Testis (tissue), 3 donors: ENCODE data around the gene RAPGEF4. TPM values are rescaled to one million over a fixed set of nuclear protein-coding genes. Genes with fewer than 3 reads are reported as not detected.
A peak's percentile ranks its signal among the peaks of the same experiment; 100 is the strongest.

Experiments used
- DNase-seq: peaks from one replicate; pipeline ENCODE4 v3.0.0-alpha.2; 2019
- H3K27ac ChIP-seq, 2 donors: fragments of 200-600 bp; sonication (generic); one replicate each; pipeline ENCODE4 v1.5.1; 2019
- H3K27me3 ChIP-seq: fragments of 200-600 bp; sonication (generic); one replicate; pipeline ENCODE4 v1.5.1; 2019
- H3K36me3 ChIP-seq: fragments of 200-600 bp; sonication (generic); one replicate; pipeline ENCODE4 v1.5.1; 2017; ENCODE audit warnings: low read depth; ENCODE audit errors: missing control alignments
- H3K4me1 ChIP-seq: fragments of 200-600 bp; sonication (generic); one replicate; pipeline ENCODE4 v1.5.1; 2019
- H3K4me3 ChIP-seq, 2 donors: fragments of 200-600 bp; sonication (generic); one replicate each; pipeline ENCODE4 v1.5.1; 2017 to 2019
- H3K9me3 ChIP-seq: fragments of 200-600 bp; sonication (generic); one replicate; pipeline ENCODE4 v1.5.1; 2017
- POLR2A ChIP-seq: fragments of 450-650 bp; IDR thresholded peaks from one replicate; pipeline ENCODE4 v1.6.1; 2017; ENCODE audit warnings: antibody characterized with exemption, mild to moderate bottlenecking, moderate library complexity
- WGBS, 2 donors: methylation state at CpG; one replicate each; pipeline ENCODE4 v1.1.5; 2018; 5-methylcytosine and 5-hydroxymethylcytosine counted together
- intact Hi-C: fragments of 100-400 bp; cut with DNase I; formaldehyde crosslinking; loops from one replicate; pipeline ENCODE4 v1.15.1; 2023; ENCODE audit warnings: low total_unique reads
- polyA plus RNA-seq: library from polyadenylated mRNA; stranded (reverse); fragments of 350-450 nt; fragmentation: Illumina TruSeq; extraction: RNeasy Lipid Tissue Mini Kit (QIAGEN cat#74804); gene quantifications from one replicate; pipeline ENCODE4 v1.2.3, GENCODE V29; 2014; ENCODE audit warnings: low read depth, low replicate concordance; ENCODE audit not compliant: insufficient read depth
- total RNA-seq, 2 donors: library from RNA; depleted of rRNA; stranded (reverse); fragments of >200 nt; gene quantifications; one replicate each; pipeline ENCODE4 v1.2.3, GENCODE V29; 2016
- TF ChIP-seq, protein P1 (sequence below), 3 experiments: fragments of 450-650 bp in 2 of 3; fragments of 200-600 bp in 1 of 3; sonication (generic) in 1 of 3; IDR thresholded peaks; one replicate each; pipeline ENCODE4 v1.5.1; 2016 to 2019; ENCODE audit warnings: antibody characterized with exemption in 3 of 3, mild to moderate bottlenecking in 2 of 3, moderate library complexity in 1 of 3

The RAPGEF4 gene
- total and polyA plus RNA-seq, 3 donors from 2014 or later = 14.3 to 42.6 (median 22.5) TPM

DNA sequence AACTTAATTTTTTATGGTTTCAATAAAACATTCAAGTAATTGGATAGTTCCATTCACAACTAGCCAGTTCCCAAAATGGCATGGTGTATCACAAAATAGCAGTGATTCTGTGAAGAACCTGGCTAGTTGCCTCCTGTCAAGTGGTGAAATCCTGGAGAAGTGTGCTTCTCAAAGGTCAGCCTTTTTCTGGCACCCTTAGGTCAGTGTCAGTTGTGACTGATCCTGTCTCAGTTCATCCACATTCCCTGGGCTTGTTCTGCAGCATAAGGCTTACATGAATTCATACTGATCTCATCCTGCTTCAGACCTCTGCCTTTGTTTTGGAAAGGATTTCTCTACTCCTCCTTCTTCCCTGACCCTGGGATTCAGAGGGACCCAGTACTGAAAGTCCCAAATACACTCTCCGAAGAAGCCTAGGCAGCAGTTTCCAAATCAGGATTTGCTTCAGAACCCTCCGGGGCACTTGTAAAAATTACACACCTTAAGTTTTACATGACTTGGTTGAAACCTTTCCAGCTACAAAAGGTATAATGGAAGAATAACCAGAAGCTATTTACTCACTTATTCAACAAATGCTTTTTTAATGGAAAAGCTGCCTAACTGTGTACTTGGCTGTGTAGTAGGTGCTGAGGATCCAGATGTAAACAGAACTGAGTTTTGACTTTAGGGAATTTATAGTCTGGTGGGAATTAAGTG, 351.0 kb downstream of the RAPGEF4 start:
- TF ChIP-seq, protein P1, sequence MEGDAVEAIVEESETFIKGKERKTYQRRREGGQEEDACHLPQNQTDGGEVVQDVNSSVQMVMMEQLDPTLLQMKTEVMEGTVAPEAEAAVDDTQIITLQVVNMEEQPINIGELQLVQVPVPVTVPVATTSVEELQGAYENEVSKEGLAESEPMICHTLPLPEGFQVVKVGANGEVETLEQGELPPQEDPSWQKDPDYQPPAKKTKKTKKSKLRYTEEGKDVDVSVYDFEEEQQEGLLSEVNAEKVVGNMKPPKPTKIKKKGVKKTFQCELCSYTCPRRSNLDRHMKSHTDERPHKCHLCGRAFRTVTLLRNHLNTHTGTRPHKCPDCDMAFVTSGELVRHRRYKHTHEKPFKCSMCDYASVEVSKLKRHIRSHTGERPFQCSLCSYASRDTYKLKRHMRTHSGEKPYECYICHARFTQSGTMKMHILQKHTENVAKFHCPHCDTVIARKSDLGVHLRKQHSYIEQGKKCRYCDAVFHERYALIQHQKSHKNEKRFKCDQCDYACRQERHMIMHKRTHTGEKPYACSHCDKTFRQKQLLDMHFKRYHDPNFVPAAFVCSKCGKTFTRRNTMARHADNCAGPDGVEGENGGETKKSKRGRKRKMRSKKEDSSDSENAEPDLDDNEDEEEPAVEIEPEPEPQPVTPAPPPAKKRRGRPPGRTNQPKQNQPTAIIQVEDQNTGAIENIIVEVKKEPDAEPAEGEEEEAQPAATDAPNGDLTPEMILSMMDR (IDR thresholded peaks at IDR 0.05) = no peak
- TF ChIP-seq POLR2A = no peak
- H3K36me3 ChIP-seq = no peaks in the 10 kb centered on the region
- intact Hi-C loops = no loop called here
- H3K27ac ChIP-seq = peak overlapping the region; percentile 15 to 63
- H3K4me3 ChIP-seq = no peak overlapping the region
- WGBS, 2 donors = 50 to 55% methylated on average over 2 of the region's 2 CpGs
- no peak for DNase-seq
- no peaks in the 10 kb centered on the region for H3K9me3 ChIP-seq
- H3K27me3 ChIP-seq = no peaks in the 10 kb centered on the region
- H3K4me1 ChIP-seq = peaks cover 26% of the 10 kb centered on the region

DNA sequence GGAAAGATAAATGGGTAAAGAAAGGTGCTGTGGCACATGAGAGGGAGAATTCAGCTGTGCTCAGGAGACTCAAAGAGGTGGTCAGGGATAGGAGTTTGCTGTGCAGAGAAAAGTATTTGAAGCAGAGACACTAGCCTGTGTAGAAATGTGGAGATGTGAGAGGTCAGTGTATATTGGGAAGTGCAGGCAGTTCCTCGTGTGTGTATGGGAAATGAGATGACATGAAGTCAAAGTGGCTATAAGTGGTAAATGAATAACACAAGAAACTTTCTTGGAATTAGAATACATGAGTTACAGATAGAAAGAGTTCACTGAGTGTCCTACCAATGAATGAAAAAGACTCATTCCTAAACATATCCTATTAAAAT, 351.6 kb downstream of the RAPGEF4 start:
- TF ChIP-seq, protein P1 (IDR thresholded peaks at IDR 0.05) = no peak
- no peak for TF ChIP-seq POLR2A
- Histone ChIP-seq H3K4me3 (no peak overlapping the region), H3K9me3 (no peaks in the 10 kb centered on the region), H3K36me3 (no peaks in the 10 kb centered on the region), H3K4me1 (peaks cover 31% of the 10 kb centered on the region), H3K27ac (peak overlapping the region; percentile 15 to 63), H3K27me3 (no peaks in the 10 kb centered on the region)
- intact Hi-C loops = no loop called here
- 50 to 58% methylated on average over 1 of the region's 1 CpG for WGBS, 2 donors
- no peak for DNase-seq

DNA sequence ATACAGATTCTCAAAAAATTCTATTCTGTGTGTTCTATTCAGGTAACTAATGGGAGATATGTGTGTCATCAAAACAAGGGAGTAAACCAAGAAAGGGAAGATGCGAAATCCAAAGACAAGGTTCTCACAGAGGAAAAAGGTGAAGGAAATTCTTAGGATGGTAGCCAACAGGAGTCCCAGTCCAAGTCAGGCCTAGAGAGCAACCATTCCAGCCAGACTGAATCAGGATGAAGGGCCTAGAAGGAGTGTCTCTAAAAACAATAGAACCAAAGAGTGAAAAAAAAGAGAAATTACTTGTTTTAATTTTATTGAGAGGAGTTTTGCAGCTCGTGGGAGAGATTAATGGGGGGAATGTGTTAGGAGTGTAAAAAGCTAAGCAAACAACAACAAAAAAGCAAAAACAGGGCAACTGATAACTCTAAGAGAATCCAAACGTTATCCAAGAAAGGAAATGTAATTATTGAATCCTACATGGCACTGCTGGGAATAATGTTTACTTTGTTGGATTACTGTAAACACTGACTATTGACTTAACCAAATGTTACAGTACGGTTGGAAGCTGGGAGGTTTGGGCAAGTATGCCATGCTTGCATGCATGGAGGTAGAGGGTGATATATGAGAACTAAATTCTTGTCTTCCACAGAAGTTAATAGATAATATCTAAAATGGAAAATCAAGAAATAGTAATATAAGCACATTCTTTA, 352.3 kb downstream of the RAPGEF4 start:
- WGBS, 2 donors = 79 to 83% methylated on average over 4 of the region's 4 CpGs
- no peak for DNase-seq
- Histone ChIP-seq H3K27me3 (no peaks in the 10 kb centered on the region), H3K4me3 (no peak overlapping the region), H3K9me3 (no peaks in the 10 kb centered on the region), H3K27ac (no peak overlapping the region), H3K4me1 (peaks cover 28% of the 10 kb centered on the region), H3K36me3 (no peaks in the 10 kb centered on the region)
- intact Hi-C loops = no loop called here
- TF ChIP-seq, protein P1 (IDR thresholded peaks at IDR 0.05) = no peak
- no peak for TF ChIP-seq POLR2A

DNA sequence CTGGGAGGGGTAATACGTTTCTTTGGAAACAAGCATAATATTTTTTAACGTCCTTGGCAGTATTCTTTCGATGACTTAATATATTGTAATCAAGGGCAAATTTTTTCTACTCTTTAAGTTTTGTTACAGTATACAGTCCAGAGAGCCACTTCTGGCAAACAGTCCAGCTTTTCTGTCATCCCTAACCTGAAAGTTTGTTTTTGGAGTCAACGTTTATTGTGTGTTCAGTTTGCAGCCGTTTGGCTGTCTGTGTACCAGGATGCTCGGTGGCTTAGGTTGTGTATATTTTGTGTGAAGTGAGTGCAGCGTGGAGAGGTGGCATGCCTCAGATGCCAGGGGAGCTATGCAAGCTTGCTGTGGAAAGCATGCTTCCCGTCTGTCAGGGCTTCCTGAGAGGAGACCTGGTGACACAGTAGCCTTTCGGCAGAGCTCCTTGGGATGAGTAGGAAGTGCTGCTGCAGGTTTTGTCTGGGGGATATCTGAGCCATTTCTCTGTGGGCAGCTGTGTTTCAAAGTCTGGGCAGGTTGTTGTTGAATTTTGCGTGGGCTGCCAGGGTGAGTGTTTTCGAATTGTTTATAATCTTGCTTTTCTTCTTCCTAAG, 354.7 kb downstream of the RAPGEF4 start:
- peaks cover 21% of the 10 kb centered on the region for H3K4me1 ChIP-seq
- H3K36me3 ChIP-seq = no peaks in the 10 kb centered on the region
- TF ChIP-seq, protein P1 (IDR thresholded peaks at IDR 0.05) = no peak
- TF ChIP-seq POLR2A = no peak
- H3K9me3 ChIP-seq = no peaks in the 10 kb centered on the region
- no peak overlapping the region for H3K4me3 ChIP-seq
- peak; percentile 42 for DNase-seq
- 28 to 50% methylated on average over 10 to 11 of the region's 11 CpGs for WGBS, 2 donors
- intact Hi-C loops = no loop called here
- no peaks in the 10 kb centered on the region for H3K27me3 ChIP-seq
- peak overlapping the region; percentile 8 to 74 for H3K27ac ChIP-seq
